Liver (tissue), 9 donors: ENCODE data around the gene ZC3H8. TPM values are rescaled to one million over a fixed set of nuclear protein-coding genes. Genes with fewer than 3 reads are reported as not detected.

Experiments
- DNase-seq: peaks from one replicate; pipeline ENCODE4 v3.0.0-alpha.2; 2017; ENCODE audit warnings: low spot score
- H3K27ac ChIP-seq, 2 donors: one replicate each; pipeline ENCODE4 v1.7.0; 2013; ENCODE audit warnings: inconsistent platforms in 2 of 2, low read length in 2 of 2, control low read depth in 1 of 2, low read depth in 1 of 2, mild to moderate bottlenecking in 1 of 2
- H3K27me3 ChIP-seq, 4 donors: one replicate each; pipeline versions ENCODE4 v1.6.1 to v1.7.0; 2013; ENCODE audit warnings: low read length in 3 of 4, inconsistent platforms in 1 of 4, mild to moderate bottlenecking in 1 of 4, moderate library complexity in 1 of 4; ENCODE audit not compliant: control insufficient read depth in 4 of 4, insufficient read depth in 4 of 4
- H3K36me3 ChIP-seq, 4 donors: one replicate each; pipeline versions ENCODE4 v1.6.1 to v1.7.0; 2013; ENCODE audit warnings: low read length in 3 of 4, mild to moderate bottlenecking in 3 of 4, low read depth in 1 of 4, moderate library complexity in 1 of 4; ENCODE audit not compliant: control insufficient read depth in 4 of 4, insufficient read depth in 3 of 4
- H3K4me1 ChIP-seq, 4 donors: one replicate each; pipeline versions ENCODE4 v1.6.1 to v1.7.0; 2013; ENCODE audit warnings: low read length in 3 of 4, mild to moderate bottlenecking in 3 of 4, moderate library complexity in 1 of 4; ENCODE audit not compliant: control insufficient read depth in 4 of 4, insufficient read depth in 4 of 4
- H3K4me3 ChIP-seq, 3 donors: one replicate each; pipeline versions ENCODE4 v1.6.1 to v1.7.0; 2013; ENCODE audit warnings: low read length in 3 of 3, control low read depth in 1 of 3, low read depth in 1 of 3, mild to moderate bottlenecking in 1 of 3
- H3K9ac ChIP-seq, 2 donors: one replicate each; pipeline ENCODE4 v1.7.0; 2013; ENCODE audit warnings: low read length in 2 of 2, mild to moderate bottlenecking in 2 of 2, moderate library complexity in 2 of 2, control low read depth in 1 of 2, low read depth in 1 of 2
- H3K9me3 ChIP-seq, 4 donors: one replicate each; pipeline versions ENCODE4 v1.6.1 to v1.7.0; 2013; ENCODE audit warnings: low read length in 3 of 4; ENCODE audit not compliant: control insufficient read depth in 4 of 4
- EGR1 ChIP-seq, 2 donors: IDR thresholded peaks; 2 replicates each; pipeline ENCODE4 v1.6.1; 2016 to 2018; ENCODE audit warnings: antibody characterized with exemption in 2 of 2, low read depth in 2 of 2
- FOXA1 ChIP-seq: IDR thresholded peaks from 2 replicates; pipeline ENCODE4 v1.6.1; 2016; ENCODE audit warnings: antibody characterized with exemption
- FOXA2 ChIP-seq: IDR thresholded peaks from 2 replicates; pipeline ENCODE4 v1.6.1; 2016; ENCODE audit warnings: antibody characterized with exemption
- GABPA ChIP-seq, 2 donors: IDR thresholded peaks in 1 of 2; conservative IDR thresholded peaks in 1 of 2; 2 replicates each; pipeline ENCODE4 v1.6.1; 2016; ENCODE audit warnings: antibody characterized with exemption in 2 of 2, mild to moderate bottlenecking in 1 of 2, moderate library complexity in 1 of 2
- HNF4A ChIP-seq, 2 donors: conservative IDR thresholded peaks; 2 replicates each; pipeline ENCODE4 v1.6.1; 2016; ENCODE audit warnings: antibody characterized with exemption in 2 of 2, mild to moderate bottlenecking in 2 of 2
- HNF4G ChIP-seq: IDR thresholded peaks from 2 replicates; pipeline ENCODE4 v1.6.1; 2016; ENCODE audit warnings: antibody characterized with exemption
- JUND ChIP-seq, 2 donors: IDR thresholded peaks; 2 replicates each; pipeline ENCODE4 v1.6.1; 2016; ENCODE audit warnings: antibody characterized with exemption in 2 of 2
- NR2F2 ChIP-seq: IDR thresholded peaks from 2 replicates; pipeline ENCODE4 v1.6.1; 2016; ENCODE audit warnings: antibody characterized with exemption
- RAD21 ChIP-seq, 2 donors: IDR thresholded peaks; 2 replicates each; pipeline ENCODE4 v1.6.1; 2016; ENCODE audit warnings: antibody characterized with exemption in 2 of 2, mild to moderate bottlenecking in 2 of 2
- RXRA ChIP-seq, 2 donors: IDR thresholded peaks; 2 replicates each; pipeline ENCODE4 v1.6.1; 2017 to 2018; ENCODE audit warnings: antibody characterized with exemption in 2 of 2, mild to moderate bottlenecking in 1 of 2
- SP1 ChIP-seq: IDR thresholded peaks from 2 replicates; pipeline ENCODE4 v1.6.1; 2018; ENCODE audit warnings: antibody characterized with exemption, mild to moderate bottlenecking
- TAF1 ChIP-seq: conservative IDR thresholded peaks from 2 replicates; pipeline ENCODE4 v1.6.1; 2016; ENCODE audit warnings: antibody characterized with exemption, mild to moderate bottlenecking
- YY1 ChIP-seq: IDR thresholded peaks from 2 replicates; pipeline ENCODE4 v1.6.1; 2016; ENCODE audit warnings: antibody characterized with exemption, mild to moderate bottlenecking
- WGBS: extraction: QIAGEN DNeasy Blood & Tissue Kit; methylation state at CpG from one replicate; pipeline ENCODE4 v1.1.7; 2013; 5-methylcytosine and 5-hydroxymethylcytosine counted together
- polyA plus RNA-seq, 2 donors: library from polyadenylated mRNA; stranded (reverse) in 1 of 2; unstranded in 1 of 2; fragments of 200-250 nt in 1 of 2; fragments of >200 nt in 1 of 2; fragmentation: Nextera tagmentation in 1 of 2; extraction: Ambion mirVana in 1 of 2; gene quantifications; one replicate each; pipeline versions ENCODE4 v1.2.1 to v1.2.3, GENCODE V29; 2013 to 2015
- total RNA-seq, 2 donors: library from RNA; depleted of rRNA; stranded (reverse); fragments of >200 nt; gene quantifications; one replicate each; pipeline ENCODE4 v1.2.3, GENCODE V29; 2014
- TF ChIP-seq, protein P1 (sequence below): fragments of 150-350 bp; IDR thresholded peaks from 2 replicates; pipeline ENCODE4 v1.5.1; 2017; ENCODE audit warnings: improper control_type of control experiment, low read depth, low read length; ENCODE audit not compliant: missing input control
- TF ChIP-seq, protein P2 (sequence below): IDR thresholded peaks from 2 replicates; pipeline ENCODE4 v1.6.1; 2016; ENCODE audit warnings: antibody characterized with exemption
- TF ChIP-seq, protein P3 (sequence below): IDR thresholded peaks from 2 replicates; pipeline ENCODE4 v1.6.1; 2016; ENCODE audit warnings: antibody characterized with exemption, mild to moderate bottlenecking
- TF ChIP-seq, protein P4 (sequence below): IDR thresholded peaks from 2 replicates; pipeline ENCODE4 v1.6.1; 2016; ENCODE audit warnings: antibody characterized with exemption
- TF ChIP-seq, protein P5 (sequence below): IDR thresholded peaks from 2 replicates; pipeline ENCODE4 v1.6.1; 2016; ENCODE audit warnings: antibody characterized with exemption
- donor health status: healthy.
- donor health status: healthy.
- donor health status: healthy.
- donor health status: healthy.
- donor health status: healthy.

The ZC3H8 gene
- total and polyA plus RNA-seq, 4 donors, result 2.4 to 8.9 (median 6.5) TPM

DNA sequence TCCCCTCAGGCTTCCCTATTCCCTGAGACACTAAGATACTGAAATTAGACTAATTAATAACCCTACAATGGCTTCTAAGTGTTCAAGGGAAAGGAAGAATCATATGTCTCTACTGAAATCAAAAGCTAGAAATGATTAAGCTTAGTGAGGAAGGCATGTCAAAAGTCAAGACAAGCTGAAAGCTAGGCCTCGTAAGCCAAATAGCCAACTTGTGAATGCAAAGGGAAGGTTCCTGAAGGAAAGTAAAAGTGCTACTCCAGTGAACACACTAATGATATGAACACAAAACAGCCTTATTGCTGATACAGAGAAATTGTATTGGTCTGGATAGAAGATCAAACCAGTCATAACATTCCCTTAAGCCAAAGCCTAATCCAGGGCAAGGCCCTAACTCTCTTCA, 10.0 kb downstream of the ZC3H8 start:
- Histone ChIP-seq H3K27me3 (no peaks in the 10 kb centered on the region), H3K4me1 (peaks cover 0 to 2% (median 0%) of the 10 kb centered on the region in 4 donors), H3K9ac (no peak overlapping the region), H3K4me3 (no peak overlapping the region), H3K27ac (no peak overlapping the region), H3K36me3 (peaks cover 0 to 20% (median 11%) of the 10 kb centered on the region in 4 donors), H3K9me3 (no peaks in the 10 kb centered on the region)
- 97% methylated on average over 1 of the region's 1 CpG for WGBS
- DNase-seq, result no peak
- TF ChIP-seq, protein P1, sequence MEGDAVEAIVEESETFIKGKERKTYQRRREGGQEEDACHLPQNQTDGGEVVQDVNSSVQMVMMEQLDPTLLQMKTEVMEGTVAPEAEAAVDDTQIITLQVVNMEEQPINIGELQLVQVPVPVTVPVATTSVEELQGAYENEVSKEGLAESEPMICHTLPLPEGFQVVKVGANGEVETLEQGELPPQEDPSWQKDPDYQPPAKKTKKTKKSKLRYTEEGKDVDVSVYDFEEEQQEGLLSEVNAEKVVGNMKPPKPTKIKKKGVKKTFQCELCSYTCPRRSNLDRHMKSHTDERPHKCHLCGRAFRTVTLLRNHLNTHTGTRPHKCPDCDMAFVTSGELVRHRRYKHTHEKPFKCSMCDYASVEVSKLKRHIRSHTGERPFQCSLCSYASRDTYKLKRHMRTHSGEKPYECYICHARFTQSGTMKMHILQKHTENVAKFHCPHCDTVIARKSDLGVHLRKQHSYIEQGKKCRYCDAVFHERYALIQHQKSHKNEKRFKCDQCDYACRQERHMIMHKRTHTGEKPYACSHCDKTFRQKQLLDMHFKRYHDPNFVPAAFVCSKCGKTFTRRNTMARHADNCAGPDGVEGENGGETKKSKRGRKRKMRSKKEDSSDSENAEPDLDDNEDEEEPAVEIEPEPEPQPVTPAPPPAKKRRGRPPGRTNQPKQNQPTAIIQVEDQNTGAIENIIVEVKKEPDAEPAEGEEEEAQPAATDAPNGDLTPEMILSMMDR, result no peak
- no peak for TF ChIP-seq TAF1
- no peak for TF ChIP-seq HNF4A (conservative IDR thresholded peaks at IDR 0.05)
- TF ChIP-seq HNF4G, result no peak
- TF ChIP-seq, protein P2, sequence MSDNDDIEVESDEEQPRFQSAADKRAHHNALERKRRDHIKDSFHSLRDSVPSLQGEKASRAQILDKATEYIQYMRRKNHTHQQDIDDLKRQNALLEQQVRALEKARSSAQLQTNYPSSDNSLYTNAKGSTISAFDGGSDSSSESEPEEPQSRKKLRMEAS, result no peak
- TF ChIP-seq, protein P3, sequence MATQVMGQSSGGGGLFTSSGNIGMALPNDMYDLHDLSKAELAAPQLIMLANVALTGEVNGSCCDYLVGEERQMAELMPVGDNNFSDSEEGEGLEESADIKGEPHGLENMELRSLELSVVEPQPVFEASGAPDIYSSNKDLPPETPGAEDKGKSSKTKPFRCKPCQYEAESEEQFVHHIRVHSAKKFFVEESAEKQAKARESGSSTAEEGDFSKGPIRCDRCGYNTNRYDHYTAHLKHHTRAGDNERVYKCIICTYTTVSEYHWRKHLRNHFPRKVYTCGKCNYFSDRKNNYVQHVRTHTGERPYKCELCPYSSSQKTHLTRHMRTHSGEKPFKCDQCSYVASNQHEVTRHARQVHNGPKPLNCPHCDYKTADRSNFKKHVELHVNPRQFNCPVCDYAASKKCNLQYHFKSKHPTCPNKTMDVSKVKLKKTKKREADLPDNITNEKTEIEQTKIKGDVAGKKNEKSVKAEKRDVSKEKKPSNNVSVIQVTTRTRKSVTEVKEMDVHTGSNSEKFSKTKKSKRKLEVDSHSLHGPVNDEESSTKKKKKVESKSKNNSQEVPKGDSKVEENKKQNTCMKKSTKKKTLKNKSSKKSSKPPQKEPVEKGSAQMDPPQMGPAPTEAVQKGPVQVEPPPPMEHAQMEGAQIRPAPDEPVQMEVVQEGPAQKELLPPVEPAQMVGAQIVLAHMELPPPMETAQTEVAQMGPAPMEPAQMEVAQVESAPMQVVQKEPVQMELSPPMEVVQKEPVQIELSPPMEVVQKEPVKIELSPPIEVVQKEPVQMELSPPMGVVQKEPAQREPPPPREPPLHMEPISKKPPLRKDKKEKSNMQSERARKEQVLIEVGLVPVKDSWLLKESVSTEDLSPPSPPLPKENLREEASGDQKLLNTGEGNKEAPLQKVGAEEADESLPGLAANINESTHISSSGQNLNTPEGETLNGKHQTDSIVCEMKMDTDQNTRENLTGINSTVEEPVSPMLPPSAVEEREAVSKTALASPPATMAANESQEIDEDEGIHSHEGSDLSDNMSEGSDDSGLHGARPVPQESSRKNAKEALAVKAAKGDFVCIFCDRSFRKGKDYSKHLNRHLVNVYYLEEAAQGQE, result no peak
- TF ChIP-seq FOXA2, result no peak
- no peak for TF ChIP-seq GABPA (IDR thresholded peaks at IDR 0.05 in 1 of 2, conservative IDR thresholded peaks at IDR 0.05 in 1 of 2)
- TF ChIP-seq, protein P4, sequence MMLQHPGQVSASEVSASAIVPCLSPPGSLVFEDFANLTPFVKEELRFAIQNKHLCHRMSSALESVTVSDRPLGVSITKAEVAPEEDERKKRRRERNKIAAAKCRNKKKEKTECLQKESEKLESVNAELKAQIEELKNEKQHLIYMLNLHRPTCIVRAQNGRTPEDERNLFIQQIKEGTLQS, result no peak
- no peak for TF ChIP-seq RXRA (IDR thresholded peaks at IDR 0.05)
- TF ChIP-seq YY1, result no peak
- TF ChIP-seq NR2F2, result no peak
- no peak for TF ChIP-seq JUND (IDR thresholded peaks at IDR 0.05)
- TF ChIP-seq, protein P5, sequence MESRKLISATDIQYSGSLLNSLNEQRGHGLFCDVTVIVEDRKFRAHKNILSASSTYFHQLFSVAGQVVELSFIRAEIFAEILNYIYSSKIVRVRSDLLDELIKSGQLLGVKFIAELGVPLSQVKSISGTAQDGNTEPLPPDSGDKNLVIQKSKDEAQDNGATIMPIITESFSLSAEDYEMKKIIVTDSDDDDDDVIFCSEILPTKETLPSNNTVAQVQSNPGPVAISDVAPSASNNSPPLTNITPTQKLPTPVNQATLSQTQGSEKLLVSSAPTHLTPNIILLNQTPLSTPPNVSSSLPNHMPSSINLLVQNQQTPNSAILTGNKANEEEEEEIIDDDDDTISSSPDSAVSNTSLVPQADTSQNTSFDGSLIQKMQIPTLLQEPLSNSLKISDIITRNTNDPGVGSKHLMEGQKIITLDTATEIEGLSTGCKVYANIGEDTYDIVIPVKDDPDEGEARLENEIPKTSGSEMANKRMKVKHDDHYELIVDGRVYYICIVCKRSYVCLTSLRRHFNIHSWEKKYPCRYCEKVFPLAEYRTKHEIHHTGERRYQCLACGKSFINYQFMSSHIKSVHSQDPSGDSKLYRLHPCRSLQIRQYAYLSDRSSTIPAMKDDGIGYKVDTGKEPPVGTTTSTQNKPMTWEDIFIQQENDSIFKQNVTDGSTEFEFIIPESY, result no peak
- TF ChIP-seq FOXA1, result no peak
- TF ChIP-seq RAD21 (IDR thresholded peaks at IDR 0.05), result no peak
- no peak for TF ChIP-seq SP1
- no peak for TF ChIP-seq EGR1 (IDR thresholded peaks at IDR 0.05; ENCODE audit: low read depth in 2 of 2)
